Duodenal mucosa (tissue), 2 donors: ENCODE results near the gene SPATA31E1.
A peak's percentile ranks its signal among the peaks of the same experiment; 100 is the strongest.

Experiments used
- H3K27ac ChIP-seq: one replicate; pipeline ENCODE4 v1.7.0; 2013; ENCODE audit warnings: low read depth, low read length
- H3K27me3 ChIP-seq, 2 donors: one replicate each; pipeline ENCODE4 v1.7.0; 2013; ENCODE audit warnings: low read length in 2 of 2, control low read depth in 1 of 2; ENCODE audit not compliant: insufficient read depth in 2 of 2, control insufficient read depth in 1 of 2
- H3K36me3 ChIP-seq, 2 donors: one replicate each; pipeline ENCODE4 v1.7.0; 2013; ENCODE audit warnings: low read length in 2 of 2, control low read depth in 1 of 2; ENCODE audit not compliant: insufficient read depth in 2 of 2, control insufficient read depth in 1 of 2
- H3K4me1 ChIP-seq, 2 donors: one replicate each; pipeline ENCODE4 v1.7.0; 2013; ENCODE audit warnings: low read length in 2 of 2, control low read depth in 1 of 2; ENCODE audit not compliant: insufficient read depth in 2 of 2, control insufficient read depth in 1 of 2
- H3K4me3 ChIP-seq, 2 donors: one replicate each; pipeline ENCODE4 v1.7.0; 2013; ENCODE audit warnings: low read length in 2 of 2, low read depth in 1 of 2
- H3K9ac ChIP-seq, 2 donors: one replicate each; pipeline ENCODE4 v1.7.0; 2013; ENCODE audit warnings: low read length in 2 of 2, low read depth in 1 of 2
- H3K9me3 ChIP-seq, 2 donors: one replicate each; pipeline ENCODE4 v1.7.0; 2013; ENCODE audit warnings: low read length in 2 of 2, control low read depth in 1 of 2; ENCODE audit not compliant: control insufficient read depth in 1 of 2

Gene SPATA31E1

DNA sequence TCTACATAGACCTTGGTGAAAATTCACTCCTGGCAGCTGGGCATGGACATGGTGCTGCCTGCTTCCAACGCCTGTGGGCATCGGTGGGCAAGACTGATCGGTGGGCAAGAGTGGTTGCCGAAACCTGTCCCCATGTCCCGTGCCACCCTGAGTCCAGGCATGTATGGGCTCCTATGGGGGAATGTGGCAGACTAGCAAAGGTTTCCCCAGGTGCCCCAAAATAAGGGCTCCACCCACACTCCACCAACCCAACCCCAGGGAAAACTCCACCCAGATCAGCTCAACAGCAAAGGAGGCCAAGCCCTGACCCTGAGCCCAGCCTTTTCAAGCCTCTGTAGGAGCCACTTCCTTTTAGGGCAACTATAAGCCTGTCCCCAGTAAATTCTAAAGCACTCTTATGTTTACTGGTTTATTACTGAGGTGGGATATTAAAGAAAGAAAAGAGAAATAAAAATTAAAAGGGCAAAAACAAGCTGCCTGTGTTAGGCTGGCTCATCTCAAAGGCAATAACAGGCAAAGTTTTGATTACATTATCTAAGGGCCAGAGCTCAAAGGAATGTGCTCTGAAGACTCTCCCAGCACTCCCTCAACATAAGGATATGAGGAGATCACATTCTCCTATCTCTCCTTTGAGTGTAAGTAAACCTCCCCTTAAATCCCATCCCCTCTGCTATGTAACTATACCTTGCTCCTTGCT is 8.9 kb upstream of the SPATA31E1 start:
- Histone ChIP-seq H3K27me3 (no peaks in the 10 kb centered on the region), H3K36me3 (no peaks in the 10 kb centered on the region), H3K27ac (no peak overlapping the region), H3K4me3 (peak overlapping the region in 1 of 2 donors; percentile 1), H3K9ac (no peak overlapping the region), H3K9me3 (no peaks in the 10 kb centered on the region), H3K4me1 (peaks cover 24 to 28% of the 10 kb centered on the region in 2 donors)

DNA sequence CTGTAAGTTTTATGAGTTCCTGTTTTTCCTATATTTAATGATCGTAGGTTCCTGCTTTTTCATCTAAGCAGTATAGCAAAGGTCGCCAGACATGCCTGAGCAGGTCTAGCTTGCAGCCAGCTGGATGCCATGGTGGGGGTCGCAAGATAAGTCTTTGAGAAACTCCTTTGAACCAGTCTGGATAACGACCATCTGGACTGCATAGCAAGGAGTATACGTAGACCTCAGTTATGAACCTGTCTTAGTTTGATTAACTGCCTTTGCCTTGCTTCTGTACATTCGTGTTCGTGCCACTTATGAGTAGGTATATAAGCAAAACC is 8.4 kb upstream of the SPATA31E1 start:
- no peaks in the 10 kb centered on the region for H3K27me3 ChIP-seq
- peaks cover 29 to 32% of the 10 kb centered on the region in 2 donors for H3K4me1 ChIP-seq
- no peaks in the 10 kb centered on the region for H3K36me3 ChIP-seq
- H3K27ac ChIP-seq: no peak overlapping the region
- H3K4me3 ChIP-seq: peak overlapping the region in 1 of 2 donors; percentile 1
- H3K9me3 ChIP-seq: no peaks in the 10 kb centered on the region
- H3K9ac ChIP-seq: no peak overlapping the region

DNA sequence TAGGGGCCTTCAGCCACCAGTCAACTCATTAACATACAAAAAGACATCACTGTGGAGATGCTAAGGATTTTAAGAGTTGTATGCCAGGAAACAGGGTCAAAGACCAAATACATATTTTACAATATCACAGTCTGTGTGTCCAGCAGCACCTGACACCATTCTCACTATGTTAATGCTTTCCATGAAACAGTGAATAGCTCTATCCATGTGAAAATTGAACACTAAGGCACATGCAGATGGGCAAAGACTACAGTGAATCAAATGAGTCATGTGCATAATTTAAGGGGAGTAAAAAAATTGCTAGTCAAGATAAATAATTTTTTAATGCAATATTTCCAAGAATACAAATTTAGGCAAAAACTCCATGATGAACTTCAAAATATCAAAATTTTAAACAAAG is 7.6 kb upstream of the SPATA31E1 start:
- peaks cover 32 to 35% of the 10 kb centered on the region in 2 donors for H3K4me1 ChIP-seq
- H3K9ac ChIP-seq: no peak overlapping the region
- H3K9me3 ChIP-seq: no peaks in the 10 kb centered on the region
- no peaks in the 10 kb centered on the region for H3K27me3 ChIP-seq
- H3K27ac ChIP-seq: no peak overlapping the region
- no peaks in the 10 kb centered on the region for H3K36me3 ChIP-seq
- no peak overlapping the region for H3K4me3 ChIP-seq

DNA sequence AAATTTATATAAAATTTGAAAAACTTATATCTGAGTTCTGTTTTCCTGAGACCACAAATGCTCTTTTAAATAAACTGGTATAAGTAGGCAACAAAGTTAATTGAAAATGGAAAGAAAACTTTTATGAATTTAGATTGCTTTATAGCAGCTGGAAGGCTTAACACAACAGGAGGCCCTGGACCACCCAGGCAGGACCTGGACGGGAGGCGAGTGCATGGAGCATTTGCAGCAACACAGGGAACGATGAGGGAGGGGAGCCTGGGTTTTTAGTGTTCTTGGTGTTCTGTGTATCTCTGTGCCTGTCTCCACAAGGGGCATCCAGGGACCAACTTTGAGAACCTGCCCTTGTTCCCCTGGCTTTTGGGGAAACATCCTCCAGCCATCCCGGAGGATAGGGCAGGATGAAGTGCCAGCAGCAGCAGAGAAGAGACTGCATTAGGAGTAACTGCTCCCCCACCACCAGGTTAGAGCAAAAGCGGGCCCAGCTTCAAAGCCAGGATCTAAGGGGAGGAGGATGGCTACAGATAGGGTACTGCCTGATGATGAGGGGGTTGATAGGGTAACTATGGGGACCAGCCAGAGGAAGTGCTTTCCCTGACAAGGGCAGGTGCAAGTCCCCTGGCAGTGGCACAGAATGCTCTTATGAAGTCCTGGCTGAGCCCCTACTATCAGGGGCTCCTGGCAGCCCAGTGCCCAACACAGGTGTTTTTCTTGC is 6.7 kb upstream of the SPATA31E1 start:
- H3K27me3 ChIP-seq: no peaks in the 10 kb centered on the region
- no peak overlapping the region for H3K9ac ChIP-seq
- H3K27ac ChIP-seq: no peak overlapping the region
- H3K4me1 ChIP-seq: peaks cover 32 to 38% of the 10 kb centered on the region in 2 donors
- H3K36me3 ChIP-seq: no peaks in the 10 kb centered on the region
- no peaks in the 10 kb centered on the region for H3K9me3 ChIP-seq
- no peak overlapping the region for H3K4me3 ChIP-seq

DNA sequence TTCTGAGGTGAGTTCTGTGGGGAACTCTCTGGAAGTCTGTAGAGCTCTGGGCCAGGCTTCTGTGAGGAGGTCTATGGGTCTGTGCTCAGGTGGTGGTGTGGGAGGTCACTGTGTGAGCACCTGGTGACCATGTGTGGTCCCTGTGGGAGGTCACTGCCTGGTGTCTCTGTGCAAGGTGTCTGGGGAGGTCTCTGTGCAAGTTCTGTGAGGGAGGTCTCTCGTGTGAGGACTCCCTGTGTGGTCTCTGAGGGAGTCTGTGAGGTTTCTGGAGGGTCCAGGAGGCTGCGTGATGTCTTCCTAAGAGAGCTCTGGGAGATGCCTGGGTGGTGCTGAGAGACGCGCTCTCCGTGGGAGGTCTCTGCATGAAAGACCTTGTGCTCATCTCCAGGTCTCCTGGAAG is 6.0 kb upstream of the SPATA31E1 start:
- Histone ChIP-seq H3K9ac (no peak overlapping the region), H3K27ac (no peak overlapping the region), H3K4me3 (no peak overlapping the region), H3K9me3 (no peaks in the 10 kb centered on the region), H3K4me1 (peaks cover 32 to 38% of the 10 kb centered on the region in 2 donors), H3K36me3 (no peaks in the 10 kb centered on the region), H3K27me3 (no peaks in the 10 kb centered on the region)

DNA sequence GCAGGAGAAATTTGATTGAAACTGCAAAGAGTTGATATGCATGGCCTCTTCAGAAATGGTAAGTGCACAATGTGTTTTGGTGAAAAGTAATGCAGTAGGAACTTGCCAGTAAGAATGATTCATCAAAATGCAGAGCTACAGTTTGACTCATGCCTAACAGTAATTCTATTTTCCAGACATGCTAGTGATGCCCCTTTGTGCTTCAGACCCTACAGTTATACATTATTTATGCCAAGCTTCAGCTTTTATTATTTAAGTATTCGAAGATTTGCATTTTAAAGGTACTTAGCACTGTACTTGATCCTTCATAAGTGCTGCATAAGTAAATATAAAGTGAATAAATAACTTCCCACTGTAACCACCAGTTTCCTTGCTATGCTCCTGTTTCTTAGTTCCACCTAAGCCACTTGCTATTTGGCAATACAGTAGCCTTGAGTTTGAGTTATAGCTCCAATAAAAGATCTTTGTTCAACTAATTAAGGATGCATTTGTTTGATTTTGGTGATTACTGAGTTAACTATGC is 3.6 kb upstream of the SPATA31E1 start:
- H3K4me3 ChIP-seq: no peak overlapping the region
- no peaks in the 10 kb centered on the region for H3K9me3 ChIP-seq
- no peaks in the 10 kb centered on the region for H3K27me3 ChIP-seq
- no peak overlapping the region for H3K9ac ChIP-seq
- H3K36me3 ChIP-seq: no peaks in the 10 kb centered on the region
- H3K4me1 ChIP-seq: peaks cover 23 to 29% of the 10 kb centered on the region in 2 donors
- H3K27ac ChIP-seq: no peak overlapping the region

DNA sequence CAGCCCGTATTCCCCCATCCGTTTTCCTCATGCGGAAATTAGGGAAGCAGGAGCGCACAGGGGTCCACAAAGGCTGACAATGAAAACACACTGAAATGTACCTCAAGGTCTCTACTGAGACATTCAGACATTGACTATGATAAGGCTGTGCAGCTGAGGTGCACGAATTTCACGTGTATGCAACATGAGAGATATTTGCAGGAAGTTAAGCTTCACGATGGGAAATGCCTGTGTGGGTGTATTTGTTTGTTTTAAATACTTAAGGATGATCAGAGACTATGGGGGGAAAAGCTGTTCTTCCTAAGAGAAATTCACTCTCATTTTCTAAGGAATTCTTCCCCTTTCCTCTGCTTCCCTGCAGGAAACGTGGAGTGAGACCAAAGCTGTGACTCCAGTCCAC is 2.6 kb upstream of the SPATA31E1 start:
- H3K9ac ChIP-seq: no peak overlapping the region
- no peaks in the 10 kb centered on the region for H3K36me3 ChIP-seq
- H3K27me3 ChIP-seq: no peaks in the 10 kb centered on the region
- H3K4me1 ChIP-seq: peaks cover 14 to 28% of the 10 kb centered on the region in 2 donors
- no peaks in the 10 kb centered on the region for H3K9me3 ChIP-seq
- no peak overlapping the region for H3K27ac ChIP-seq
- H3K4me3 ChIP-seq: no peak overlapping the region

DNA sequence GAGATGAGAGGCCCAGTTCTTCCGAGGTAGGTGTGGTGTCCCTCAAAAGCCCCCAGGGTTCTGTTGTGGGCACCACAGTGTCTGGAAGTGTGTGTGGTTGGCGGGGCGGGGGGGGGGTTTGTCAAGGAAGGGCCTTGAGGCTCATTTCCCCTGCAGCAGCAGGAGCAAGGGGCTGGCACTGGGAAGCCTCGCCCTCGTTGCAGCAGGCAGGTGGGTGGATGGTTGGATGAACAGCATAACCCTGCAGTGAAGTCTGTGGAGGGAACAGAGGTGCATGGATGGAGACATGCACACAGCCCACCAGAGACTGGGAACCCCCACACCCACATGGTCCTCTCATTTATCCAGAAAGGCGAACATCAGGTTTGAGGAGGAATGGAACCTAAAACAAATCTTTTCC is 2.0 kb upstream of the SPATA31E1 start:
- H3K27me3 ChIP-seq: no peaks in the 10 kb centered on the region
- no peak overlapping the region for H3K27ac ChIP-seq
- H3K4me3 ChIP-seq: no peak overlapping the region
- H3K9me3 ChIP-seq: no peaks in the 10 kb centered on the region
- no peaks in the 10 kb centered on the region for H3K36me3 ChIP-seq
- H3K4me1 ChIP-seq: peaks cover 14 to 28% of the 10 kb centered on the region in 2 donors
- no peak overlapping the region for H3K9ac ChIP-seq

DNA sequence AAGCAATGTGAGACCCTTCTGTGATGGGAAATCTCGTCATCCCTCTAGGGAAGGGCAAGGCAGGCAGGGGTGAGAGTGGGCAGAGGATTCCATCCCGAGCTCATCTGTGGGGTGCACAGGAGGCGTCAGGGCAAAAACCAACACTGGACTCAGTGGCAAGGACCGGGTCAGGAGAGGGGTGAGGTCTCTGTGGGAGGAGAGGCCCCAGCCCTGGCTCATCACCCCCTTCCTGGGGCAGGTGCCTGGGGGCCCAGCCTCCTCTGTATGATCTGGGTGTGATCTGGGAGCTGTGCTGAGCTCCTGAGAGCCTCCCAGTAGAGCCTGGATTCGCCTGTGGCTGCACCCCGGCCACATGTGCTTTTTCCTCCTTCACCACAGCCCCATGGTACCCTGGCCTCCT is 597 bp downstream of the SPATA31E1 start:
- no peak overlapping the region for H3K4me3 ChIP-seq
- H3K9ac ChIP-seq: no peak overlapping the region
- H3K27ac ChIP-seq: no peak overlapping the region
- H3K36me3 ChIP-seq: no peaks in the 10 kb centered on the region
- H3K4me1 ChIP-seq: peaks cover 12 to 24% of the 10 kb centered on the region in 2 donors
- H3K27me3 ChIP-seq: no peaks in the 10 kb centered on the region
- no peaks in the 10 kb centered on the region for H3K9me3 ChIP-seq

DNA sequence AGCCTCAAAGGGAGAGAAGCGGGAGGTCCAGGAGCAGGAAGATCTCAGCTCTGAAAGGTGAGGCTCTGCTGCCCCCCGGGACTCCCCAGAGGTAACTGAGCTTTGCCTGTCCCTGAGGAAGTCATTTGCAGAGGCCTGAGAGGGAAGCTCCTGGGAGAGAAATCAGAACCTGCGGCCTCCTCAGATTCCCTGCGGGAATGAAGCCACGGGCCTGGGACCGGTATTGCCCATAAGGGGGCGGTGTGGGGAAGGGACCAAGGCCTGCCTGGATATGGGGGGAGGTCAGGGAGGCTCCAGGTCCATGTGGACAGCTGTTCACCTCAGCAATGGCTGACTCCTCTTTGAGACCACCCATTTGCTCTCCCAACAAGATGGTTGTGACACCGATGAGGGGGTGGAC is 1.3 kb downstream of the SPATA31E1 start:
- H3K36me3 ChIP-seq: no peaks in the 10 kb centered on the region
- no peaks in the 10 kb centered on the region for H3K9me3 ChIP-seq
- H3K4me1 ChIP-seq: peaks cover 8 to 19% of the 10 kb centered on the region in 2 donors
- H3K27me3 ChIP-seq: no peaks in the 10 kb centered on the region
- no peak overlapping the region for H3K9ac ChIP-seq
- no peak overlapping the region for H3K27ac ChIP-seq
- no peak overlapping the region for H3K4me3 ChIP-seq
